Measurements from ENCODE around the gene OGT. TPM values are rescaled to one million over a fixed set of nuclear protein-coding genes. Genes with fewer than 3 reads are reported as not detected.

The OGT gene
- total RNA-seq, 2 experiments from 2014 or later: 307 to 323 TPM

- Mint-ChIP-seq H3K9me3 (peaks cover 1% of the 10 kb centered on the region), H3K27ac (peak overlapping the region; percentile 96), H3K4me1 (ENCODE audit: low read depth) (peaks cover 78% of the 10 kb centered on the region), H3K27me3 (ENCODE audit: low read depth) (no peaks in the 10 kb centered on the region), H3K4me3 (peak overlapping the region; percentile 71), H3K36me3 (ENCODE audit: low read depth) (peaks cover 13% of the 10 kb centered on the region)
- DNase-seq: no peak
- intact Hi-C loops (cut with micrococcal nuclease): loop anchor here (1.0 to 10.0 kb wide), 7 partner anchors 32 to 1006 kb away; partner anchors contain the start of gene IL2RG
- CTCF ChIA-PET: interaction anchor here (0.9 to 2.2 kb wide), 3 partner anchors 22 to 33 kb away, joined by 3 to 14 read pairs (median 3); no protein-coding TSS in a partner anchor
These were observed 85.9 kb downstream of the OGT start for GRCh38 chrX:71618787-71619186.

- H3K4me3 Mint-ChIP-seq: peak overlapping the region; percentile 71
- peak; percentile 89 for DNase-seq
- peaks cover 1% of the 10 kb centered on the region for H3K9me3 Mint-ChIP-seq
- CTCF ChIA-PET: interaction anchor here (0.9 to 2.2 kb wide), 3 partner anchors 23 to 33 kb away, joined by 3 to 14 read pairs (median 3); no protein-coding TSS in a partner anchor
- H3K27ac Mint-ChIP-seq: peak overlapping the region; percentile 96
- peaks cover 12% of the 10 kb centered on the region for H3K36me3 Mint-ChIP-seq (ENCODE audit: low read depth)
- no peaks in the 10 kb centered on the region for H3K27me3 Mint-ChIP-seq (ENCODE audit: low read depth)
- intact Hi-C loops (cut with micrococcal nuclease): loop anchor here (1.0 to 10.0 kb wide), 7 partner anchors 31 to 1006 kb away; partner anchors contain the start of gene IL2RG
- H3K4me1 Mint-ChIP-seq (ENCODE audit: low read depth): peaks cover 80% of the 10 kb centered on the region
These were observed 86.3 kb downstream of the OGT start for GRCh38 chrX:71619193-71619592.

- peak overlapping the region; percentile 96 for H3K27ac Mint-ChIP-seq
- H3K27me3 Mint-ChIP-seq (ENCODE audit: low read depth): no peaks in the 10 kb centered on the region
- peaks cover 83% of the 10 kb centered on the region for H3K4me1 Mint-ChIP-seq (ENCODE audit: low read depth)
- CTCF ChIA-PET: interaction anchor here (0.9 to 2.2 kb wide), 2 partner anchors 24 to 30 kb away, joined by 3 to 14 read pairs; no protein-coding TSS in a partner anchor
- H3K4me3 Mint-ChIP-seq: no peak overlapping the region
- peaks cover 8% of the 10 kb centered on the region for H3K36me3 Mint-ChIP-seq (ENCODE audit: low read depth)
- DNase-seq: no peak
- intact Hi-C loops (cut with micrococcal nuclease): loop anchor here (1.0 to 10.0 kb wide), 7 partner anchors 30 to 1005 kb away; partner anchors contain the start of gene IL2RG
- H3K9me3 Mint-ChIP-seq: peaks cover 1% of the 10 kb centered on the region
These were observed 87.1 kb downstream of the OGT start for GRCh38 chrX:71619986-71620385.

GRCh38 chrX:71621603-71622002 lies 88.7 kb downstream of the OGT start:
- peaks cover 71% of the 10 kb centered on the region for H3K4me1 Mint-ChIP-seq (ENCODE audit: low read depth)
- H3K27ac Mint-ChIP-seq: peak overlapping the region; percentile 71
- peaks cover 1% of the 10 kb centered on the region for H3K36me3 Mint-ChIP-seq (ENCODE audit: low read depth)
- DNase-seq: no peak
- CTCF ChIA-PET: interaction anchor here (1.5 to 2.3 kb wide), 2 partner anchors 11 to 15 kb away, joined by 8 to 9 read pairs; no protein-coding TSS in a partner anchor
- no peak overlapping the region for H3K4me3 Mint-ChIP-seq
- intact Hi-C loops (cut with micrococcal nuclease): loop anchor here (1.0 kb wide), 3 partner anchors 17 to 553 kb away; partner anchors contain the start of gene SNX12
- H3K27me3 Mint-ChIP-seq (ENCODE audit: low read depth): no peaks in the 10 kb centered on the region
- H3K9me3 Mint-ChIP-seq: peaks cover 1% of the 10 kb centered on the region

- H3K36me3 Mint-ChIP-seq (ENCODE audit: low read depth): peaks cover 1% of the 10 kb centered on the region
- peaks cover 1% of the 10 kb centered on the region for H3K9me3 Mint-ChIP-seq
- no peak for DNase-seq
- H3K4me3 Mint-ChIP-seq: no peak overlapping the region
- no peaks in the 10 kb centered on the region for H3K27me3 Mint-ChIP-seq (ENCODE audit: low read depth)
- peak overlapping the region; percentile 86 for H3K27ac Mint-ChIP-seq
- H3K4me1 Mint-ChIP-seq (ENCODE audit: low read depth): peaks cover 66% of the 10 kb centered on the region
- intact Hi-C loops (cut with micrococcal nuclease): loop anchor here (1.0 kb wide), 3 partner anchors 16 to 554 kb away; partner anchors contain the start of gene SNX12
- CTCF ChIA-PET: interaction anchor here (0.6 to 2.3 kb wide), 5 partner anchors 11 to 30 kb away, joined by 3 to 9 read pairs (median 3); no protein-coding TSS in a partner anchor
These were observed 89.2 kb downstream of the OGT start for GRCh38 chrX:71622032-71622575.

GRCh38 chrX:71622576-71623450 lies 89.9 kb downstream of the OGT start:
- no peaks in the 10 kb centered on the region for H3K27me3 Mint-ChIP-seq (ENCODE audit: low read depth)
- peak; percentile 88 for DNase-seq
- CTCF ChIA-PET: interaction anchor here (0.6 to 2.3 kb wide), 9 partner anchors 10 to 133 kb away, joined by 3 to 9 read pairs (median 3); no protein-coding TSS in a partner anchor
- H3K9me3 Mint-ChIP-seq: peaks cover 1% of the 10 kb centered on the region
- H3K36me3 Mint-ChIP-seq (ENCODE audit: low read depth): peaks cover 1% of the 10 kb centered on the region
- H3K4me1 Mint-ChIP-seq (ENCODE audit: low read depth): peaks cover 59% of the 10 kb centered on the region
- peak overlapping the region; percentile 26 for H3K4me3 Mint-ChIP-seq
- intact Hi-C loops (cut with micrococcal nuclease): loop anchor here (1.0 kb wide), 3 partner anchors 15 to 555 kb away; partner anchors contain the start of gene SNX12
- H3K27ac Mint-ChIP-seq: peak overlapping the region; percentile 86

- intact Hi-C loops (cut with micrococcal nuclease): no loop called here
- H3K27ac Mint-ChIP-seq: peak overlapping the region; percentile 86
- DNase-seq: peak; percentile 31
- H3K9me3 Mint-ChIP-seq: peaks cover 1% of the 10 kb centered on the region
- H3K4me3 Mint-ChIP-seq: no peak overlapping the region
- no peaks in the 10 kb centered on the region for H3K27me3 Mint-ChIP-seq (ENCODE audit: low read depth)
- no peaks in the 10 kb centered on the region for H3K36me3 Mint-ChIP-seq (ENCODE audit: low read depth)
- CTCF ChIA-PET: interaction anchor here (0.9 to 2.3 kb wide), 3 partner anchors 9 to 29 kb away, joined by 3 to 9 read pairs (median 6); no protein-coding TSS in a partner anchor
- H3K4me1 Mint-ChIP-seq (ENCODE audit: low read depth): peaks cover 50% of the 10 kb centered on the region
These were observed 90.8 kb downstream of the OGT start for GRCh38 chrX:71623714-71624113.

GRCh38 chrX:71625471-71625870 lies 92.6 kb downstream of the OGT start:
- H3K9me3 Mint-ChIP-seq: no peaks in the 10 kb centered on the region
- peaks cover 33% of the 10 kb centered on the region for H3K4me1 Mint-ChIP-seq (ENCODE audit: low read depth)
- intact Hi-C loops (cut with micrococcal nuclease): no loop called here
- H3K4me3 Mint-ChIP-seq: no peak overlapping the region
- no peak overlapping the region for H3K27ac Mint-ChIP-seq
- no peak for DNase-seq
- CTCF ChIA-PET: interaction anchor here (0.7 to 1.2 kb wide), 2 partner anchors 15 to 26 kb away, joined by 3 to 4 read pairs; no protein-coding TSS in a partner anchor
- H3K27me3 Mint-ChIP-seq (ENCODE audit: low read depth): no peaks in the 10 kb centered on the region
- H3K36me3 Mint-ChIP-seq (ENCODE audit: low read depth): no peaks in the 10 kb centered on the region

Other genes starting within 250 kb of the OGT start
- gene NONO, start 249.5 kb upstream of the OGT start, total RNA-seq: 100 to 1,000 TPM; 490 to 531 TPM
- gene ITGB1BP2, start 231.4 kb upstream of the OGT start, total RNA-seq: 1 to 10 TPM; 4.4 to 5.1 TPM
- gene TAF1, start 166.7 kb upstream of the OGT start, total RNA-seq: 10 to 100 TPM; 24.0 to 27.2 TPM
- gene GCNA, start 45.3 kb downstream of the OGT start, total RNA-seq: 1 to 10 TPM; 2.8 to 2.9 TPM
- 1 to 10 TPM; 2.1 to 2.5 TPM for gene CXCR3, start 85.4 kb downstream of the OGT start, total RNA-seq
- gene CXorf49, start 185.2 kb downstream of the OGT start, total RNA-seq: not detected
- not detected for gene CXorf49B, start 230.2 kb downstream of the OGT start, total RNA-seq